H9 (cell line): ENCODE measurements around the gene ACOX3. TPM values are rescaled to one million over a fixed set of nuclear protein-coding genes. Genes with fewer than 3 reads are reported as not detected.
"Not testable (repeated sequence)": the region's sequence is repeated elsewhere in the genome, so short reads cannot be mapped to it uniquely, and the experiment has no call there.

Experiments
- DNase-seq: peaks from one replicate; pipeline ENCODE4 v3.0.0-alpha.2; 2017
- H2AFZ ChIP-seq: one replicate; pipeline ENCODE4 v1.6.1; 2013; ENCODE audit warnings: mild to moderate bottlenecking, low read length, control low read depth, moderate library complexity
- H2AK5ac ChIP-seq: 2 replicates; pipeline ENCODE4 v1.6.1; 2013; ENCODE audit warnings: low read length, control low read depth, mixed read lengths; ENCODE audit not compliant: insufficient read length
- H2BK120ac ChIP-seq: one replicate; pipeline ENCODE4 v1.6.1; 2013; ENCODE audit warnings: low read depth, mild to moderate bottlenecking, low read length, control low read depth, inconsistent platforms; ENCODE audit not compliant: poor library complexity, severe bottlenecking
- H2BK12ac ChIP-seq: 2 replicates; pipeline ENCODE4 v1.6.1; 2013; ENCODE audit warnings: low read length, control low read depth, mixed read lengths, low read depth; ENCODE audit not compliant: insufficient read length
- H2BK15ac ChIP-seq: 2 replicates; pipeline ENCODE4 v1.6.1; 2013; ENCODE audit warnings: low read depth, low read length, control low read depth
- H2BK20ac ChIP-seq: one replicate; pipeline ENCODE4 v1.6.1; 2013; ENCODE audit warnings: low read depth, mild to moderate bottlenecking, low read length, control low read depth, inconsistent platforms; ENCODE audit not compliant: poor library complexity, severe bottlenecking
- H2BK5ac ChIP-seq: 2 replicates; pipeline ENCODE4 v1.6.1; 2013; ENCODE audit warnings: low read length, control low read depth, mixed read lengths; ENCODE audit not compliant: insufficient read length
- H3K14ac ChIP-seq: 2 replicates; pipeline ENCODE4 v1.6.1; 2013; ENCODE audit warnings: low read length, control low read depth; ENCODE audit not compliant: insufficient read depth
- H3K18ac ChIP-seq: 2 replicates; pipeline ENCODE4 v1.6.1; 2013; ENCODE audit warnings: low read depth, mild to moderate bottlenecking, mixed read lengths, low read length, control low read depth; ENCODE audit not compliant: insufficient read length
- H3K23ac ChIP-seq: 2 replicates; pipeline ENCODE4 v1.6.1; 2013; ENCODE audit warnings: low read length, control low read depth, mixed read lengths, low read depth; ENCODE audit not compliant: insufficient read length
- H3K23me2 ChIP-seq: 2 replicates; pipeline ENCODE4 v1.6.1; 2013; ENCODE audit warnings: low read depth, mild to moderate bottlenecking, mixed read lengths, low read length, control low read depth; ENCODE audit not compliant: insufficient read length, poor library complexity, severe bottlenecking
- H3K27ac ChIP-seq: 2 replicates; pipeline ENCODE4 v1.5.1; 2013; ENCODE audit warnings: low read length, control low read depth, mixed read lengths, low read depth; ENCODE audit not compliant: insufficient read length
- H3K27me3 ChIP-seq: 2 replicates; pipeline ENCODE4 v1.6.1; 2013; ENCODE audit warnings: low read length, control low read depth, inconsistent platforms; ENCODE audit not compliant: insufficient read depth
- H3K4ac ChIP-seq: 2 replicates; pipeline ENCODE4 v1.6.1; 2013; ENCODE audit warnings: low read depth, mild to moderate bottlenecking, control low read depth, inconsistent platforms, low read length, moderate library complexity
- H3K4me1 ChIP-seq: 2 replicates; pipeline ENCODE4 v1.6.1; 2013; ENCODE audit warnings: low read length, control low read depth, inconsistent platforms; ENCODE audit not compliant: insufficient read depth
- H3K4me2 ChIP-seq: 2 replicates; pipeline ENCODE4 v1.6.1; 2013; ENCODE audit warnings: low read length, control low read depth, mixed read lengths; ENCODE audit not compliant: insufficient read length, insufficient read depth
- H3K56ac ChIP-seq: 2 replicates; pipeline ENCODE4 v1.6.1; 2013; ENCODE audit warnings: low read depth, mild to moderate bottlenecking, mixed read lengths, low read length, control low read depth; ENCODE audit not compliant: insufficient read length
- H3K79me1 ChIP-seq: 2 replicates; pipeline ENCODE4 v1.6.1; 2013; ENCODE audit warnings: low read depth, mild to moderate bottlenecking, moderate library complexity, low read length, control low read depth, inconsistent platforms; ENCODE audit not compliant: insufficient read depth, poor library complexity, severe bottlenecking
- H3K79me2 ChIP-seq: 2 replicates; pipeline ENCODE4 v1.6.1; 2013; ENCODE audit warnings: low read length, control low read depth, inconsistent platforms; ENCODE audit not compliant: insufficient read depth
- H3K9ac ChIP-seq: 2 replicates; pipeline ENCODE4 v1.6.1; 2013; ENCODE audit warnings: low read length, control low read depth, mixed read lengths; ENCODE audit not compliant: insufficient read length; ENCODE audit errors: extremely low read depth
- H3K9me3 ChIP-seq: one replicate; pipeline ENCODE4 v1.6.1; 2013; ENCODE audit warnings: low read depth, low read length, inconsistent platforms; ENCODE audit not compliant: control insufficient read depth
- H3T11ph ChIP-seq: one replicate; pipeline ENCODE4 v1.6.1; 2013; ENCODE audit warnings: mild to moderate bottlenecking, low read length, control low read depth, inconsistent platforms
- H4K20me1 ChIP-seq: one replicate; pipeline ENCODE4 v1.6.1; 2013; ENCODE audit not compliant: control insufficient read depth, insufficient read length, insufficient read depth
- H4K5ac ChIP-seq: 2 replicates; pipeline ENCODE4 v1.6.1; 2013; ENCODE audit warnings: low read depth, mild to moderate bottlenecking, mixed read lengths, low read length, control low read depth; ENCODE audit not compliant: insufficient read length
- H4K8ac ChIP-seq: replicated peaks from 2 replicates; pipeline ENCODE4 v1.6.1; 2013; ENCODE audit warnings: low read length, control low read depth, mixed read lengths, low read depth; ENCODE audit not compliant: insufficient read length
- H4K91ac ChIP-seq: 2 replicates; pipeline ENCODE4 v1.6.1; 2013; ENCODE audit warnings: low read depth, mild to moderate bottlenecking, moderate library complexity, mixed read lengths, low read length, control low read depth; ENCODE audit not compliant: insufficient read length
- H3K27ac Mint-ChIP-seq, 3 experiments: 2 replicates in 2 of 3; 3 replicates in 1 of 3; pipeline ENCODE4 v1.8.0; 2020 to 2021; ENCODE audit warnings: mixed read lengths in 3 of 3, mild to moderate bottlenecking in 1 of 3, moderate library complexity in 1 of 3
- H3K27me3 Mint-ChIP-seq: 2 replicates; pipeline ENCODE4 v1.8.0; 2021; ENCODE audit warnings: low read depth, mild to moderate bottlenecking, moderate library complexity, mixed read lengths
- H3K36me3 Mint-ChIP-seq, 3 experiments: 2 replicates in 2 of 3; 3 replicates in 1 of 3; pipeline ENCODE4 v1.8.0; 2020 to 2021; ENCODE audit warnings: low read depth in 3 of 3, mixed read lengths in 3 of 3; ENCODE audit not compliant: insufficient read depth in 1 of 3
- H3K4me1 Mint-ChIP-seq, 2 experiments: 2 replicates each; pipeline ENCODE4 v1.8.0; 2020; ENCODE audit warnings: mixed read lengths in 2 of 2
- H3K4me3 Mint-ChIP-seq, 2 experiments: 2 replicates in 1 of 2; 3 replicates in 1 of 2; pipeline ENCODE4 v1.8.0; 2020 to 2021; ENCODE audit warnings: mild to moderate bottlenecking in 2 of 2, mixed read lengths in 2 of 2, moderate library complexity in 1 of 2
- H3K9me3 Mint-ChIP-seq, 2 experiments: 2 replicates in 1 of 2; 3 replicates in 1 of 2; pipeline ENCODE4 v1.8.0; 2020; ENCODE audit warnings: mild to moderate bottlenecking in 2 of 2, mixed read lengths in 2 of 2, moderate library complexity in 1 of 2
- CTCF ChIP-seq: fragments of 200-600 bp; sonication (generic); conservative IDR thresholded peaks from 3 replicates; pipeline ENCODE4 v1.8.0; 2021; ENCODE audit warnings: antibody characterized with exemption, mild to moderate bottlenecking
- WGBS: extraction: QIAGEN DNeasy Blood & Tissue Kit; methylation state at CpG from one replicate; pipeline ENCODE4 v1.1.7; 2013; ENCODE audit warnings: missing lambda C conversion rate, low lambda C conversion rate, mixed read lengths; ENCODE audit not compliant: insufficient read length; ENCODE audit errors: extremely low coverage; 5-methylcytosine and 5-hydroxymethylcytosine counted together
- total RNA-seq: library from RNA; stranded (reverse); gene quantifications from 2 replicates; pipeline ENCODE4 v1.2.1, GENCODE V29; 2021

The ACOX3 gene
- total RNA-seq, 1 experiment from 2014 or later: 13.8 TPM

GRCh38 chr4:8406887-8407286 is 33.6 kb downstream of the ACOX3 start:
- not testable (repeated sequence) for H3K4me1 ChIP-seq, H3K56ac ChIP-seq, H3K4me2 ChIP-seq, H3K9me3 ChIP-seq, H2BK120ac ChIP-seq, H3K9ac ChIP-seq, H3K27me3 ChIP-seq, H3K27ac ChIP-seq, H3K23me2 ChIP-seq, DNase-seq, H2BK20ac ChIP-seq, H3K27ac Mint-ChIP-seq, H4K5ac ChIP-seq, H2BK12ac ChIP-seq, H4K20me1 ChIP-seq, H3K18ac ChIP-seq, H3K4ac ChIP-seq, H3K23ac ChIP-seq, H3K4me3 Mint-ChIP-seq, H2BK15ac ChIP-seq, H2BK5ac ChIP-seq, H2AK5ac ChIP-seq, H3K79me1 ChIP-seq, H3K79me2 ChIP-seq, H2AFZ ChIP-seq, H3T11ph ChIP-seq, H3K14ac ChIP-seq, H4K8ac ChIP-seq, H4K91ac ChIP-seq, H3K27me3 Mint-ChIP-seq
- H3K9me3 Mint-ChIP-seq: peaks cover 13 to 17% of the 10 kb centered on the region in 2 experiments
- no CpG with 5 or more reads among the region's 7 CpGs for WGBS
- peak; percentile 71 for TF ChIP-seq CTCF
- H3K4me1 Mint-ChIP-seq: peaks cover 9 to 15% of the 10 kb centered on the region in 2 experiments
- H3K36me3 Mint-ChIP-seq: peaks cover 19 to 28% (median 22%) of the 10 kb centered on the region in 3 experiments
